ENCODE results near the gene SMG1. TPM values are rescaled to one million over a fixed set of nuclear protein-coding genes. Genes with fewer than 3 reads are reported as not detected.

SMG1 gene
- total RNA-seq, 1 experiment from 2014 or later = 96.4 TPM

- WGBS (ENCODE audit: extremely low coverage, insufficient read length, low lambda C conversion rate) = no CpG with 5 or more reads among the region's 1 CpG
- peaks cover 39 to 88% (median 74%) of the 10 kb centered on the region in 3 experiments; a peak in 6 of 7 replicates for H3K36me3 Mint-ChIP-seq (ENCODE audit: insufficient read depth in 1 of 3, low read depth in 3 of 3)
- H2BK5ac ChIP-seq (ENCODE audit: insufficient read length, low read length) = no peak overlapping the region
- no peak overlapping the region for H3K27ac Mint-ChIP-seq
- H3K23me2 ChIP-seq (ENCODE audit: insufficient read length, low read depth, low read length, poor library complexity, severe bottlenecking) = no peaks in the 10 kb centered on the region
- H4K20me1 ChIP-seq (ENCODE audit: control insufficient read depth, insufficient read depth, insufficient read length) = no peaks in the 10 kb centered on the region
- H3K27me3 Mint-ChIP-seq (ENCODE audit: low read depth) = no peaks in the 10 kb centered on the region
- no peaks in the 10 kb centered on the region for H3K9me3 Mint-ChIP-seq
- DNase-seq = no peak
- no peak overlapping the region for H2BK20ac ChIP-seq (ENCODE audit: low read depth, low read length, poor library complexity, severe bottlenecking)
- no peaks in the 10 kb centered on the region for H3K27me3 ChIP-seq (ENCODE audit: insufficient read depth, low read length)
- no peaks in the 10 kb centered on the region; the same call in 1 of the 2 replicates for H3K79me2 ChIP-seq (ENCODE audit: insufficient read depth, low read length)
- no peak overlapping the region for H2AFZ ChIP-seq (ENCODE audit: low read length)
- no peak overlapping the region for H3K4ac ChIP-seq (ENCODE audit: low read depth, low read length)
- TF ChIP-seq CTCF (conservative IDR thresholded peaks at IDR 0.05) = no peak
- H3K27ac ChIP-seq (ENCODE audit: insufficient read length, low read depth, low read length) = no peak overlapping the region
- H2BK120ac ChIP-seq (ENCODE audit: low read depth, low read length, poor library complexity, severe bottlenecking) = no peak overlapping the region
- no peak overlapping the region for H4K91ac ChIP-seq (ENCODE audit: insufficient read length, low read depth, low read length)
- no peak overlapping the region for H3K4me3 Mint-ChIP-seq
- no peak overlapping the region for H2BK15ac ChIP-seq (ENCODE audit: low read depth, low read length)
- H3K79me1 ChIP-seq (ENCODE audit: insufficient read depth, low read depth, low read length, poor library complexity, severe bottlenecking) = no peaks in the 10 kb centered on the region
- H4K5ac ChIP-seq (ENCODE audit: insufficient read length, low read depth, low read length) = no peak overlapping the region
- H2BK12ac ChIP-seq (ENCODE audit: insufficient read length, low read depth, low read length) = no peak overlapping the region
- H3K4me2 ChIP-seq (ENCODE audit: insufficient read depth, insufficient read length, low read length) = no peak overlapping the region
- no peak overlapping the region for H3K9ac ChIP-seq (ENCODE audit: extremely low read depth, insufficient read length, low read length)
- no peaks in the 10 kb centered on the region for H3K9me3 ChIP-seq (ENCODE audit: control insufficient read depth, low read depth, low read length)
- H3K18ac ChIP-seq (ENCODE audit: insufficient read length, low read depth, low read length) = no peak overlapping the region
- no peaks in the 10 kb centered on the region for H3K4me1 Mint-ChIP-seq
- H3T11ph ChIP-seq (ENCODE audit: low read length) = no peak overlapping the region
- H2AK5ac ChIP-seq (ENCODE audit: insufficient read length, low read length) = no peak overlapping the region
- H3K14ac ChIP-seq (ENCODE audit: insufficient read depth, low read length) = no peak overlapping the region
- no peak overlapping the region for H4K8ac ChIP-seq (replicated peaks; ENCODE audit: insufficient read length, low read depth, low read length)
- H3K56ac ChIP-seq (ENCODE audit: insufficient read length, low read depth, low read length) = no peak overlapping the region
- H3K4me1 ChIP-seq (ENCODE audit: insufficient read depth, low read length) = no peaks in the 10 kb centered on the region
- no peak overlapping the region for H3K23ac ChIP-seq (ENCODE audit: insufficient read length, low read depth, low read length)
Measured at GRCh38 chr16:18852647-18853046, 73.6 kb downstream of the SMG1 start.
